AG04449 (cell line): ENCODE measurements around the gene C4orf51.
"Not testable (repeated sequence)": the region's sequence is repeated elsewhere in the genome, so short reads cannot be mapped to it uniquely, and the experiment has no call there.

Experiments used
- CTCF ChIA-PET: fragments of 350-600 bp; formaldehyde crosslinking; extraction: SDS; loops from one replicate; lab custom pipeline; 2021; ENCODE audit warnings: antibody characterized with exemption; lab: Yijun Ruan, JAX
- POLR2A ChIA-PET: fragments of 400-600, 350-600 bp; formaldehyde crosslinking; extraction: SDS; loops from one replicate; lab custom pipeline; 2020; ENCODE audit warnings: antibody characterized with exemption, inconsistent platforms; lab: Yijun Ruan, JAX
- DNase-seq: peaks from one replicate; pipeline ENCODE4 v3.0.0-alpha.2; 2010; ENCODE audit warnings: low read depth, low spot score
- H3K4me3 ChIP-seq: 2 replicates; pipeline ENCODE4 v1.5.1; 2011; ENCODE audit warnings: low read depth, mild to moderate bottlenecking, control low read depth, low read length
- CTCF ChIP-seq: IDR thresholded peaks from one replicate; pipeline ENCODE4 v1.5.1; 2011; ENCODE audit warnings: mild to moderate bottlenecking, moderate library complexity, low read length, control low read depth, inconsistent platforms; ENCODE audit not compliant: insufficient read depth; ENCODE audit errors: missing control alignments

C4orf51 gene

GRCh38 chr4:145679991-145680455 is at the start of gene C4orf51:
C4orf51 (plus strand) TSS chr4:145680146; CDS start chr4:145680204, 58 bp downstream.
- no peak within 1 kb of the TSS for H3K4me3 ChIP-seq
- no peak for TF ChIP-seq CTCF
- ChIA-PET POLR2A (no interaction called here), CTCF (interaction anchor here (1.0 kb wide), 1 partner anchor 65 kb away, joined by 3 read pairs; no protein-coding TSS in a partner anchor)
- peak; percentile 9 for DNase-seq

GRCh38 chr4:145635117-145635516 is 44.8 kb upstream of the C4orf51 start:
- H3K4me3 ChIP-seq, result no peak overlapping the region
- no peak for TF ChIP-seq CTCF
- CTCF ChIA-PET, result interaction anchor here (1.1 to 1.8 kb wide), 2 partner anchors 13 to 15 kb away, joined by 3 to 8 read pairs; partner anchors contain the start of gene MMAA
- DNase-seq, result no peak
- POLR2A ChIA-PET, result interaction anchor here (0.6 kb wide), 1 partner anchor 254 kb away, joined by 3 read pairs; no protein-coding TSS in a partner anchor

GRCh38 chr4:145635630-145636029 is 44.3 kb upstream of the C4orf51 start:
- POLR2A ChIA-PET, result no interaction called here
- CTCF ChIA-PET, result interaction anchor here (1.1 to 1.8 kb wide), 2 partner anchors 13 to 16 kb away, joined by 3 to 8 read pairs; partner anchors contain the start of gene MMAA
- no peak for DNase-seq
- H3K4me3 ChIP-seq, result no peak overlapping the region
- no peak for TF ChIP-seq CTCF

- CTCF ChIA-PET, result no interaction called here
- H3K4me3 ChIP-seq, result no peak overlapping the region
- POLR2A ChIA-PET, result no interaction called here
- DNase-seq, result no peak
- no peak for TF ChIP-seq CTCF
These were observed 40.7 kb upstream of the C4orf51 start for GRCh38 chr4:145639186-145639698.

GRCh38 chr4:145640236-145640635 is 39.7 kb upstream of the C4orf51 start:
- H3K4me3 ChIP-seq, CTCF ChIA-PET, DNase-seq, POLR2A ChIA-PET: not testable (repeated sequence)

- ChIA-PET POLR2A (interaction anchor here (0.6 kb wide), 1 partner anchor 91 kb away, joined by 3 read pairs; no protein-coding TSS in a partner anchor), CTCF (interaction anchor here (0.6 to 1.4 kb wide), 5 partner anchors 11 to 33 kb away, joined by 3 to 4 read pairs (median 3); partner anchors contain the start of gene MMAA)
These were observed 36.7 kb upstream of the C4orf51 start for GRCh38 chr4:145643295-145643694.

More at GRCh38 chr4:145643295-145643694, 36.7 kb upstream of the C4orf51 start:
- H3K4me3 ChIP-seq, result no peak overlapping the region
- no peak for DNase-seq
- TF ChIP-seq CTCF, result no peak
